CD8-positive, alpha-beta memory T cell (primary cell): ENCODE measurements around the gene MDH2. TPM values are rescaled to one million over a fixed set of nuclear protein-coding genes. Genes with fewer than 3 reads are reported as not detected.
"Not testable (repeated sequence)": the region's sequence is repeated elsewhere in the genome, so short reads cannot be mapped to it uniquely, and the experiment has no call there.

Source experiments
- CTCF ChIA-PET: fragments of 350-600 bp; sonication (Branson Sonifier 250); formaldehyde crosslinking; loops from one replicate; lab custom pipeline; 2021; ENCODE audit warnings: antibody characterized with exemption; lab: Charles Lee
- POLR2A ChIA-PET: fragments of 350-600 bp; sonication (Branson Sonifier 250); formaldehyde crosslinking; loops from one replicate; lab custom pipeline; 2021; ENCODE audit warnings: antibody characterized with exemption; lab: Charles Lee
- DNase-seq, 5 donors: peaks; one replicate each; pipeline versions ENCODE4 v3.0.0 to v3.0.0-alpha.2; 2020 to 2022; ENCODE audit warnings: mixed read lengths in 1 of 5
- H3K27ac ChIP-seq: one replicate; pipeline ENCODE4 v1.7.0; 2013; ENCODE audit warnings: low read depth, mild to moderate bottlenecking, low read length, moderate library complexity
- H3K27me3 ChIP-seq: 2 replicates; pipeline ENCODE4 v1.7.0; 2013; ENCODE audit warnings: low read length, mild to moderate bottlenecking; ENCODE audit not compliant: insufficient read depth, poor library complexity, severe bottlenecking
- H3K36me3 ChIP-seq: 2 replicates; pipeline ENCODE4 v1.7.0; 2013; ENCODE audit warnings: mild to moderate bottlenecking, low read length, moderate library complexity; ENCODE audit not compliant: insufficient read depth
- H3K4me1 ChIP-seq: 2 replicates; pipeline ENCODE4 v1.7.0; 2013; ENCODE audit warnings: mild to moderate bottlenecking, low read length, moderate library complexity; ENCODE audit not compliant: insufficient read depth
- H3K4me3 ChIP-seq: 2 replicates; pipeline ENCODE4 v1.7.0; 2013; ENCODE audit warnings: mild to moderate bottlenecking, low read length
- H3K9me3 ChIP-seq: 2 replicates; pipeline ENCODE4 v1.7.0; 2013; ENCODE audit warnings: mild to moderate bottlenecking, low read length
- H3K27ac Mint-ChIP-seq, 8 donors: one replicate each; pipeline ENCODE4 v1.8.0; 2020 to 2021; ENCODE audit warnings: mixed read lengths in 8 of 8, mild to moderate bottlenecking in 6 of 8, inconsistent platforms in 3 of 8, moderate library complexity in 3 of 8
- H3K27me3 Mint-ChIP-seq, 2 donors: one replicate each; pipeline ENCODE4 v1.8.0; 2020 to 2021; ENCODE audit warnings: mixed read lengths in 2 of 2, mild to moderate bottlenecking in 1 of 2, moderate library complexity in 1 of 2
- H3K36me3 Mint-ChIP-seq, 3 donors: one replicate each; pipeline ENCODE4 v1.8.0; 2020 to 2021; ENCODE audit warnings: mixed read lengths in 3 of 3, inconsistent platforms in 1 of 3, mild to moderate bottlenecking in 1 of 3
- H3K4me1 Mint-ChIP-seq, 3 donors: one replicate each; pipeline ENCODE4 v1.8.0; 2020 to 2021; ENCODE audit warnings: mixed read lengths in 3 of 3, inconsistent platforms in 1 of 3, mild to moderate bottlenecking in 1 of 3
- H3K4me3 Mint-ChIP-seq, 7 donors: one replicate each; pipeline ENCODE4 v1.8.0; 2020 to 2021; ENCODE audit warnings: mixed read lengths in 7 of 7, mild to moderate bottlenecking in 6 of 7, moderate library complexity in 4 of 7, inconsistent platforms in 2 of 7
- H3K9me3 Mint-ChIP-seq, 5 donors: one replicate each; pipeline ENCODE4 v1.8.0; 2020 to 2022; ENCODE audit warnings: mixed read lengths in 5 of 5, mild to moderate bottlenecking in 3 of 5, moderate library complexity in 2 of 5, inconsistent platforms in 1 of 5
- polyA plus RNA-seq: library from polyadenylated mRNA; unstranded; fragments of 300-500 nt; fragmentation: Illumina TruSeq; gene quantifications from one replicate; pipeline ENCODE4 v1.2.3, GENCODE V29; 2021
- total RNA-seq, 2 experiments: library from RNA; stranded (reverse); gene quantifications; one replicate each; pipeline ENCODE4 v1.2.3, GENCODE V29; 2021

Gene MDH2
- total and polyA plus RNA-seq, 3 experiments from 2014 or later: 171 to 282 (median 272) TPM

DNA sequence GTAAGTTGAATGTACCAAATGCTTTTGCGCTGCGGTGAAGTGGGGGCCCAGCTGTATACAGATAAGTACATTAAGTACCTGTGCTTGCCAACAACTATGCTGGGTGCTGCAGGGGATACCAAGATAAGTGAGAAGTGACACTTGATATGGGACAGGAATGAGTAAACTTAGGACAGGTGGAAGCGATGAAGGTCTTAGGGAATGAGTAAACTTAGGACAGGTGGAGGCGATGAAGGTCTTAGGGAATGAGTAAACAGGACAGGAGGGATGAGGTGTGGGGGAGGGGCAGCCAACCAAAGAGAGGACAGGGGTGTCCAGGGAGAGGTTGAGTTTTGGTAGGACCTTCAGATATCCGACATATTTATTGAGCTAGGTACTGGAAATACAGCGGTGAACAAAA is 1.4 kb downstream of the MDH2 start:
- Histone ChIP-seq H3K4me3 (peak overlapping the region; percentile 12), H3K27ac (peak overlapping the region; percentile 98), H3K9me3 (no peaks in the 10 kb centered on the region), H3K27me3 (no peaks in the 10 kb centered on the region), H3K36me3 (no peaks in the 10 kb centered on the region), H3K4me1 (peaks cover 20% of the 10 kb centered on the region)
- POLR2A ChIA-PET: no interaction called here
- H3K27ac Mint-ChIP-seq: peak overlapping the region in 7 of 8 donors; percentile 17 to 98 (median 75)
- H3K36me3 Mint-ChIP-seq: peaks cover 0 to 55% (median 9%) of the 10 kb centered on the region in 3 donors
- H3K4me1 Mint-ChIP-seq: peaks cover 49 to 76% (median 54%) of the 10 kb centered on the region in 3 donors
- H3K27me3 Mint-ChIP-seq: no peaks in the 10 kb centered on the region
- H3K9me3 Mint-ChIP-seq: no peaks in the 10 kb centered on the region
- H3K4me3 Mint-ChIP-seq: peak overlapping the region; percentile 33 to 100 (median 98)
- DNase-seq: no peak
- CTCF ChIA-PET: interaction anchor here (0.9 to 1.3 kb wide), 2 partner anchors 15 to 30 kb away, joined by 3 to 4 read pairs; no protein-coding TSS in a partner anchor

GRCh38 chr7:76050545-76050944 is 2.6 kb downstream of the MDH2 start:
- peaks cover 0 to 59% (median 7%) of the 10 kb centered on the region in 3 donors for H3K36me3 Mint-ChIP-seq
- no peaks in the 10 kb centered on the region for H3K9me3 ChIP-seq
- no peaks in the 10 kb centered on the region for H3K9me3 Mint-ChIP-seq
- no peaks in the 10 kb centered on the region for H3K36me3 ChIP-seq
- no peaks in the 10 kb centered on the region for H3K27me3 Mint-ChIP-seq
- no peak overlapping the region for H3K27ac ChIP-seq
- peaks cover 20% of the 10 kb centered on the region for H3K4me1 ChIP-seq
- POLR2A ChIA-PET: interaction anchor here (0.6 kb wide), 1 partner anchor 57 kb away, joined by 5 read pairs; no protein-coding TSS in a partner anchor
- H3K4me1 Mint-ChIP-seq: peaks cover 41 to 66% (median 43%) of the 10 kb centered on the region in 3 donors
- no peak for DNase-seq
- H3K27me3 ChIP-seq: no peaks in the 10 kb centered on the region
- no peak overlapping the region for H3K4me3 ChIP-seq
- CTCF ChIA-PET: interaction anchor here (1.1 kb wide), 1 partner anchor 20 kb away, joined by 3 read pairs; no protein-coding TSS in a partner anchor
- H3K27ac Mint-ChIP-seq: peak overlapping the region in 7 of 8 donors; percentile 43 to 73 (median 65)
- H3K4me3 Mint-ChIP-seq: peak overlapping the region in 6 of 7 donors; percentile 3 to 52 (median 14)

GRCh38 chr7:76051840-76052239 is 3.9 kb downstream of the MDH2 start:
- peak in 1 of 5 donors; percentile 9 for DNase-seq
- ChIA-PET POLR2A (interaction anchor here (1.9 kb wide), 1 partner anchor 137 kb away, joined by 4 read pairs; the partner anchor contains the start of gene POR), CTCF (no interaction called here)
- peaks cover 36 to 60% (median 39%) of the 10 kb centered on the region in 3 donors for H3K4me1 Mint-ChIP-seq
- H3K4me1 ChIP-seq: peaks cover 20% of the 10 kb centered on the region
- no peak overlapping the region for H3K4me3 ChIP-seq
- H3K27ac Mint-ChIP-seq: peak overlapping the region in 7 of 8 donors; percentile 16 to 88 (median 83)
- no peaks in the 10 kb centered on the region for H3K9me3 ChIP-seq
- H3K36me3 Mint-ChIP-seq: peaks cover 0 to 67% (median 7%) of the 10 kb centered on the region in 3 donors
- H3K27ac ChIP-seq: peak overlapping the region; percentile 6
- H3K4me3 Mint-ChIP-seq: peak overlapping the region in 3 of 7 donors; percentile 3 to 34 (median 28)
- H3K27me3 Mint-ChIP-seq: no peaks in the 10 kb centered on the region
- peaks cover 5% of the 10 kb centered on the region for H3K36me3 ChIP-seq
- no peaks in the 10 kb centered on the region for H3K27me3 ChIP-seq
- H3K9me3 Mint-ChIP-seq: no peaks in the 10 kb centered on the region

DNA sequence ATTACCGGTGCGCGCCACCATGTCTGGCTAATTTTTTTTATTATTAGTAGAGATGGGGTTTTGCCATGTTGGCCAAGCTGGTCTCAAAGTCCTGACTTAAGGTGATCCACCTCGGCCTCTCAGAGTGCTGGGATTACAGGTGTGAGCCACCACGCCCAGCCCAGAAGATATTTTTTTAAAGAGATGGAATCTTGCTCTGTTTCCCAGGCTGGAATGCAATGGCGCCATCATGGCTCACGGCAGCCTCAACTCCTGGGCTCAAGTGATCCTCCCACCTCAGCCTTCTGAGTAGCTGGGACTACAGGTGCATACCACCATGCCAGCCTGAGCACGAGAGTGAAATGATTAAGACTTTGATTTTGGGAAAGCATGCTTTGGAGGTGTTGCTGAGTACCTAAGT is 4.8 kb downstream of the MDH2 start:
- POLR2A ChIA-PET: interaction anchor here (0.6 to 1.9 kb wide), 2 partner anchors 38 to 138 kb away, joined by 3 to 4 read pairs; partner anchors contain the start of gene POR

DNA sequence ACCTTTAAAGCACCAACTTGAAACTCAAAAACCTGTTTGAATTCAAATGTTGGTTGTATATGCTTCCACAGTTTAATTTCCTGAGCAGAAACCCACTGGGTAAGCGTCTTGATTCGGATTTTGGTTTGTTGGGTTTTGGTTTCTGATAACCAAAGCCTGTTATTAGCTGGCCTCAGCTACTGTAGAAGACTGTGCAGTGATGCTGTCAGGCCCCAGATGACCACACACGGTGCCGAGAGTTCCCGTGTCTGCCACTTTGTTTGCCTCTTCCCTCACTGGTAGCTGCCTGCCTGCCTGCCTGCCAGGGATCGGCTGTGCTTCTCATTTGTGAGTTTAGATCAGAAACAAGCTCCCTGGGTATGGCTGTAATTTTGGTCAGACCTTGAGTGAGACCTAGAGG is 5.6 kb downstream of the MDH2 start:
- H3K36me3 ChIP-seq: peaks cover 21% of the 10 kb centered on the region

More for the DNA sequence above, 4.8 kb downstream of the MDH2 start:
- DNase-seq, CTCF ChIA-PET, H3K27me3 ChIP-seq, H3K9me3 Mint-ChIP-seq, H3K27ac ChIP-seq, H3K4me3 ChIP-seq, H3K27me3 Mint-ChIP-seq, H3K9me3 ChIP-seq, H3K4me3 Mint-ChIP-seq: not testable (repeated sequence)
- H3K36me3 ChIP-seq: peaks cover 13% of the 10 kb centered on the region
- H3K4me1 Mint-ChIP-seq: peaks cover 36 to 55% (median 39%) of the 10 kb centered on the region in 3 donors
- peaks cover 0 to 70% (median 7%) of the 10 kb centered on the region in 3 donors for H3K36me3 Mint-ChIP-seq
- peaks cover 20% of the 10 kb centered on the region for H3K4me1 ChIP-seq
- H3K27ac Mint-ChIP-seq: peak overlapping the region in 4 of 8 donors; percentile 1 to 83 (median 31)

GRCh38 chr7:76054123-76055120 is 6.5 kb downstream of the MDH2 start:
- Histone ChIP-seq H3K4me3 (no peak overlapping the region), H3K9me3 (no peaks in the 10 kb centered on the region), H3K4me1 (peaks cover 11% of the 10 kb centered on the region), H3K36me3 (peaks cover 31% of the 10 kb centered on the region), H3K27me3 (no peaks in the 10 kb centered on the region), H3K27ac (no peak overlapping the region)
- ChIA-PET POLR2A (no interaction called here), CTCF (interaction anchor here (1.0 kb wide), 1 partner anchor 34 kb away, joined by 4 read pairs; no protein-coding TSS in a partner anchor)
- Mint-ChIP-seq H3K4me3 (peak overlapping the region in 1 of 7 donors; percentile 52), H3K9me3 (no peaks in the 10 kb centered on the region), H3K4me1 (peaks cover 25 to 41% (median 29%) of the 10 kb centered on the region in 3 donors), H3K27me3 (no peaks in the 10 kb centered on the region), H3K36me3 (peaks cover 0 to 76% (median 5%) of the 10 kb centered on the region in 3 donors), H3K27ac (peak overlapping the region in 1 of 8 donors; percentile 47)
- no peak for DNase-seq

More for the DNA sequence above, 5.6 kb downstream of the MDH2 start:
- Histone ChIP-seq H3K27me3 (no peaks in the 10 kb centered on the region), H3K4me3 (no peak overlapping the region), H3K9me3 (no peaks in the 10 kb centered on the region), H3K4me1 (peaks cover 20% of the 10 kb centered on the region), H3K27ac (no peak overlapping the region)
- CTCF ChIA-PET: no interaction called here
- POLR2A ChIA-PET: interaction anchor here (1.9 kb wide), 1 partner anchor 139 kb away, joined by 4 read pairs; the partner anchor contains the start of gene POR
- peaks cover 32 to 50% (median 37%) of the 10 kb centered on the region in 3 donors for H3K4me1 Mint-ChIP-seq
- peak overlapping the region in 2 of 8 donors; percentile 14 to 84 for H3K27ac Mint-ChIP-seq
- H3K4me3 Mint-ChIP-seq: no peak overlapping the region
- no peaks in the 10 kb centered on the region for H3K27me3 Mint-ChIP-seq
- H3K9me3 Mint-ChIP-seq: no peaks in the 10 kb centered on the region
- peaks cover 0 to 73% (median 7%) of the 10 kb centered on the region in 3 donors for H3K36me3 Mint-ChIP-seq
- no peak for DNase-seq

- H3K4me3 ChIP-seq: no peak overlapping the region
- POLR2A ChIA-PET: interaction anchor here (0.7 to 1.3 kb wide), 2 partner anchors 8 to 620 kb away, joined by 3 to 9 read pairs; partner anchors contain the start of genes MDH2 and STYXL1
- Mint-ChIP-seq H3K4me1 (peaks cover 12 to 24% (median 14%) of the 10 kb centered on the region in 3 donors), H3K27me3 (no peaks in the 10 kb centered on the region), H3K36me3 (peaks cover 0 to 87% (median 5%) of the 10 kb centered on the region in 3 donors), H3K27ac (peak overlapping the region in 1 of 8 donors; percentile 70), H3K9me3 (no peaks in the 10 kb centered on the region), H3K4me3 (no peak overlapping the region)
- CTCF ChIA-PET: no interaction called here
- no peak overlapping the region for H3K27ac ChIP-seq
- DNase-seq: no peak
- peaks cover 9% of the 10 kb centered on the region for H3K4me1 ChIP-seq
- peaks cover 48% of the 10 kb centered on the region for H3K36me3 ChIP-seq
- no peaks in the 10 kb centered on the region for H3K9me3 ChIP-seq
- H3K27me3 ChIP-seq: no peaks in the 10 kb centered on the region
Measured at GRCh38 chr7:76056241-76056640, 8.3 kb downstream of the MDH2 start.
